ENCODE data around the gene RAB3A. TPM values are rescaled to one million over a fixed set of nuclear protein-coding genes. Genes with fewer than 3 reads are reported as not detected.

Gene RAB3A
- total and polyA plus RNA-seq, 9 of the 15 experiments (the other 6 are each of a cell fraction or from before 2014, with no cell fraction given), result 0.17 to 5.1 (median 0.90) TPM; not detected in 1

- TF ChIP-seq SFPQ (IDR thresholded peaks at IDR 0.05; ENCODE audit: low read depth, low read length), result no peak
- TF ChIP-seq ZNF785 (CRISPR knock-in tag; IDR thresholded peaks at IDR 0.05), result no peak
- TF ChIP-seq SAP30 (IDR thresholded peaks at IDR 0.05; ENCODE audit: borderline replicate concordance, insufficient read depth, low read depth, low read length, poor library complexity, severe bottlenecking), result peak; percentile 91
- TF ChIP-seq BHLHE40 (IDR thresholded peaks at IDR 0.05; ENCODE audit: low read length), result peak; percentile 74; the same call in 1 of the 2 replicates
- TF ChIP-seq ARID3A (IDR thresholded peaks at IDR 0.05; ENCODE audit: borderline replicate concordance, low read depth, low read length), result no peak
- no peak for TF ChIP-seq ZNF551 (CRISPR knock-in tag; IDR thresholded peaks at IDR 0.05)
- no peak for TF ChIP-seq SLC30A9 (CRISPR knock-in tag; IDR thresholded peaks at IDR 0.05)
- peak; percentile 78 for TF ChIP-seq MYC (IDR thresholded peaks at IDR 0.05; ENCODE audit: low read depth, low read length)
- TF ChIP-seq MYC (CRISPR knock-in tag; IDR thresholded peaks at IDR 0.05; ENCODE audit: borderline replicate concordance, low read depth), result no peak
- no peak for TF ChIP-seq NFE2 (IDR thresholded peaks at IDR 0.05; ENCODE audit: low read depth)
- peak in 1 of 2 experiments; percentile 79 for TF ChIP-seq AFF1 (IDR thresholded peaks at IDR 0.05; ENCODE audit: low read depth in 1 of 2, partially characterized antibody in 2 of 2)
- no peak for TF ChIP-seq SIRT6 (IDR thresholded peaks at IDR 0.05; ENCODE audit: low read depth, low read length)
- peak; percentile 80 for TF ChIP-seq USF1 (CRISPR knock-in tag; IDR thresholded peaks at IDR 0.05)
- TF ChIP-seq, protein P1, sequence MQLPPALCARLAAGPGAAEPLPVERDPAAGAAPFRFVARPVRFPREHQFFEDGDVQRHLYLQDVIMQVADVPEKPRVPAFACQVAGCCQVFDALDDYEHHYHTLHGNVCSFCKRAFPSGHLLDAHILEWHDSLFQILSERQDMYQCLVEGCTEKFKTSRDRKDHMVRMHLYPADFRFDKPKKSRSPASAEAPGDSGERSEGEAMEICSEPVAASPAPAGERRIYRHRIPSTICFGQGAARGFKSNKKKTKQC (CRISPR knock-in tag; IDR thresholded peaks at IDR 0.05), result peak; percentile 90
- no peak for TF ChIP-seq OTX1 (CRISPR knock-in tag; IDR thresholded peaks at IDR 0.05)
Observed at GRCh38 chr19:18239303-18239702, 35.5 kb upstream of the RAB3A start (continued).
